Neutrophil (primary cell): ENCODE results near the gene SLC1A4.

Experiments
- H3K27ac ChIP-seq: fragments of 200-600 bp; sonication (generic); 2 replicates; pipeline ENCODE4 v1.5.1; 2016; ENCODE audit warnings: mild to moderate bottlenecking, moderate library complexity
- H3K27me3 ChIP-seq: fragments of 200-600 bp; sonication (generic); 2 replicates; pipeline ENCODE4 v1.6.0; 2016; ENCODE audit warnings: mild to moderate bottlenecking
- H3K36me3 ChIP-seq: fragments of 200-600 bp; sonication (generic); 2 replicates; pipeline ENCODE4 v1.5.1; 2017
- H3K4me1 ChIP-seq, 2 experiments: fragments of 200-600 bp in 1 of 2; sonication (generic) in 1 of 2; 1 replicate in 1 of 2; 2 replicates in 1 of 2; pipeline versions ENCODE4 v1.5.1 to v1.6.1; 2013 to 2016; ENCODE audit warnings: low read depth in 1 of 2, low read length in 1 of 2, mild to moderate bottlenecking in 1 of 2, moderate library complexity in 1 of 2; ENCODE audit not compliant: control insufficient read depth in 1 of 2, insufficient read depth in 1 of 2
- H3K4me3 ChIP-seq, 2 experiments: fragments of 200-600 bp in 1 of 2; sonication (generic) in 1 of 2; 1 replicate in 1 of 2; 2 replicates in 1 of 2; pipeline ENCODE4 v1.5.1; 2013 to 2016; ENCODE audit warnings: low read depth in 1 of 2, low read length in 1 of 2, mild to moderate bottlenecking in 1 of 2, moderate library complexity in 1 of 2
- H3K9me3 ChIP-seq: fragments of 200-600 bp; sonication (generic); 2 replicates; pipeline ENCODE4 v1.5.1; 2016
- CTCF ChIP-seq: fragments of 200-600 bp; sonication (generic); IDR thresholded peaks from 2 replicates; pipeline ENCODE4 v1.5.1; 2016; ENCODE audit warnings: antibody characterized with exemption

Gene SLC1A4

GRCh38 chr2:64976276-64976675 is 12.9 kb upstream of the SLC1A4 start:
- Histone ChIP-seq H3K4me3 (no peak overlapping the region), H3K27me3 (no peaks in the 10 kb centered on the region), H3K4me1 (no peaks in the 10 kb centered on the region), H3K27ac (no peak overlapping the region), H3K36me3 (no peaks in the 10 kb centered on the region), H3K9me3 (no peaks in the 10 kb centered on the region)
- no peak for TF ChIP-seq CTCF

- Histone ChIP-seq H3K27me3 (no peaks in the 10 kb centered on the region), H3K36me3 (no peaks in the 10 kb centered on the region), H3K4me3 (no peak overlapping the region), H3K27ac (no peak overlapping the region), H3K9me3 (no peaks in the 10 kb centered on the region), H3K4me1 (no peaks in the 10 kb centered on the region)
- no peak for TF ChIP-seq CTCF
Measured at GRCh38 chr2:64978514-64979268, 10.5 kb upstream of the SLC1A4 start.

GRCh38 chr2:64979744-64980143 is 9.5 kb upstream of the SLC1A4 start:
- Histone ChIP-seq H3K4me1 (no peaks in the 10 kb centered on the region), H3K9me3 (no peaks in the 10 kb centered on the region), H3K27me3 (no peaks in the 10 kb centered on the region), H3K4me3 (no peak overlapping the region), H3K27ac (no peak overlapping the region), H3K36me3 (no peaks in the 10 kb centered on the region)
- no peak for TF ChIP-seq CTCF

- no peaks in the 10 kb centered on the region for H3K4me1 ChIP-seq
- no peak overlapping the region for H3K27ac ChIP-seq
- no peak for TF ChIP-seq CTCF
Measured at GRCh38 chr2:64980183-64980582, 9.0 kb upstream of the SLC1A4 start.

GRCh38 chr2:64982311-64982857 is 6.8 kb upstream of the SLC1A4 start:
- Histone ChIP-seq H3K4me1 (no peaks in the 10 kb centered on the region), H3K4me3 (no peak overlapping the region), H3K36me3 (no peaks in the 10 kb centered on the region), H3K27ac (no peak overlapping the region), H3K9me3 (no peaks in the 10 kb centered on the region), H3K27me3 (no peaks in the 10 kb centered on the region)
- no peak for TF ChIP-seq CTCF

More at GRCh38 chr2:64980183-64980582, 9.0 kb upstream of the SLC1A4 start:
- Histone ChIP-seq H3K27me3 (no peaks in the 10 kb centered on the region), H3K9me3 (no peaks in the 10 kb centered on the region), H3K4me3 (no peak overlapping the region), H3K36me3 (no peaks in the 10 kb centered on the region)
